ENCODE data around the gene SPINK14. TPM values are rescaled to one million over a fixed set of nuclear protein-coding genes. Genes with fewer than 3 reads are reported as not detected.

Gene SPINK14
- not detected in 2 replicates for total RNA-seq (2014; rRNA removed; shearing (Covaris generic))

GRCh38 chr5:148168246-148168645 lies at the start of gene SPINK14:
TSS of gene SPINK14 (plus strand) at chr5:148168546. CDS start at chr5:148169733, 1,187 bp downstream.
- DNase-seq (ENCODE audit: low spot score), result no peak

GRCh38 chr5:148120317-148120716 lies 48.0 kb upstream of the SPINK14 start:
- no peak for DNase-seq (ENCODE audit: low spot score)

GRCh38 chr5:148125641-148126040 lies 42.7 kb upstream of the SPINK14 start:
- DNase-seq (ENCODE audit: low spot score), result peak; percentile 36

GRCh38 chr5:148135091-148136048 lies 33.0 kb upstream of the SPINK14 start:
- no peak for DNase-seq (ENCODE audit: low spot score)

GRCh38 chr5:148140846-148141245 lies 27.5 kb upstream of the SPINK14 start:
- DNase-seq (ENCODE audit: low spot score), result no peak

- no peak for DNase-seq (ENCODE audit: low spot score)
Measured at GRCh38 chr5:148141645-148142044, 26.7 kb upstream of the SPINK14 start.

GRCh38 chr5:148145916-148146315 lies 22.4 kb upstream of the SPINK14 start:
- peak; percentile 92 for DNase-seq (ENCODE audit: low spot score)

- DNase-seq (ENCODE audit: low spot score), result peak; percentile 31
Measured at GRCh38 chr5:148146487-148146886, 21.9 kb upstream of the SPINK14 start.

GRCh38 chr5:148147415-148147814 lies 20.9 kb upstream of the SPINK14 start:
- peak; percentile 72 for DNase-seq (ENCODE audit: low spot score)

GRCh38 chr5:148151872-148152271 lies 16.5 kb upstream of the SPINK14 start:
- no peak for DNase-seq (ENCODE audit: low spot score)

- DNase-seq (ENCODE audit: low spot score), result no peak
Measured at GRCh38 chr5:148152781-148153180, 15.6 kb upstream of the SPINK14 start.

- DNase-seq (ENCODE audit: low spot score), result no peak
Measured at GRCh38 chr5:148156609-148157008, 11.7 kb upstream of the SPINK14 start.

- DNase-seq (ENCODE audit: low spot score), result no peak
Measured at GRCh38 chr5:148162038-148162437, 6.3 kb upstream of the SPINK14 start.

GRCh38 chr5:148163345-148163744 lies 5.0 kb upstream of the SPINK14 start:
- DNase-seq (ENCODE audit: low spot score), result no peak

GRCh38 chr5:148166550-148167283 lies 1.6 kb upstream of the SPINK14 start:
- no peak for DNase-seq (ENCODE audit: low spot score)

GRCh38 chr5:148172377-148172776 lies 4.0 kb downstream of the SPINK14 start:
- DNase-seq (ENCODE audit: low spot score), result no peak

GRCh38 chr5:148176480-148176879 lies 8.1 kb downstream of the SPINK14 start:
- no peak for DNase-seq (ENCODE audit: low spot score)

GRCh38 chr5:148177207-148177606 lies 8.9 kb downstream of the SPINK14 start:
- DNase-seq (ENCODE audit: low spot score), result no peak

GRCh38 chr5:148179234-148179824 lies 11.0 kb downstream of the SPINK14 start:
- DNase-seq (ENCODE audit: low spot score), result peak; percentile 72

- no peak for DNase-seq (ENCODE audit: low spot score)
Measured at GRCh38 chr5:148186248-148187003, 18.1 kb downstream of the SPINK14 start.

- no peak for DNase-seq (ENCODE audit: low spot score)
Measured at GRCh38 chr5:148191010-148191409, 22.7 kb downstream of the SPINK14 start.
